GM12891 (cell line): ENCODE data around the gene AP3B1.

ENCODE experiments used
- POLR2A ChIP-seq: IDR thresholded peaks from 2 replicates; pipeline ENCODE4 v1.6.1; 2011; ENCODE audit warnings: low read depth, low read length, control low read depth
- POLR2AphosphoS5 ChIP-seq: IDR thresholded peaks from 2 replicates; pipeline ENCODE4 v1.6.1; 2011; ENCODE audit warnings: low read depth, low read length, control low read depth

GRCh38 chr5:78317515-78317914 lies 23.0 kb upstream of the AP3B1 start:
- TF ChIP-seq POLR2A, result no peak
- TF ChIP-seq POLR2AphosphoS5, result no peak
